HepG2 (cell line): Measurements from ENCODE around the gene NCBP2. TPM values are rescaled to one million over a fixed set of nuclear protein-coding genes. Genes with fewer than 3 reads are reported as not detected.

ENCODE experiments used
- AKNA ChIP-seq: sonication (generic); formaldehyde crosslinking; IDR thresholded peaks from 2 replicates; pipeline ENCODE4 v1.4.0; 2020; ENCODE audit warnings: missing genetic modification reagents, borderline replicate concordance
- CBX1 ChIP-seq: IDR thresholded peaks from one replicate; pipeline ENCODE4 v1.6.1; 2016; ENCODE audit warnings: antibody characterized with exemption, low read depth
- ELF1 ChIP-seq: sonication (generic); formaldehyde crosslinking; IDR thresholded peaks from 2 replicates; pipeline ENCODE4 v1.4.0; 2020; ENCODE audit warnings: missing genetic modification reagents
- FOXA3 ChIP-seq: IDR thresholded peaks from 2 replicates; pipeline ENCODE4 v1.6.1; 2016; ENCODE audit warnings: missing genetic modification reagents, missing compliant biosample characterization
- KMT2B ChIP-seq: IDR thresholded peaks from 2 replicates; pipeline ENCODE4 v1.6.1; 2016; ENCODE audit warnings: missing genetic modification reagents, missing compliant biosample characterization
- MEIS1 ChIP-seq: sonication (generic); formaldehyde crosslinking; IDR thresholded peaks from 2 replicates; pipeline ENCODE4 v1.9.0; 2021; ENCODE audit warnings: mild to moderate bottlenecking, missing genetic modification reagents, moderate library complexity, borderline replicate concordance
- POLR2G ChIP-seq: fragments of 200-400 bp; formaldehyde crosslinking; IDR thresholded peaks from 2 replicates; pipeline ENCODE4 v1.6.1; 2018; ENCODE audit warnings: mild to moderate bottlenecking, low read depth, low read length, moderate library complexity
- PRDM15 ChIP-seq: sonication (generic); formaldehyde crosslinking; IDR thresholded peaks from 2 replicates; pipeline ENCODE4 v1.4.0; 2020; ENCODE audit warnings: missing genetic modification reagents
- PRPF4 ChIP-seq: fragments of 200-400 bp; formaldehyde crosslinking; IDR thresholded peaks from 2 replicates; pipeline ENCODE4 v1.6.1; 2016; ENCODE audit warnings: low read length, low read depth; ENCODE audit not compliant: poor library complexity, severe bottlenecking
- RBM22 ChIP-seq: fragments of 200-400 bp; formaldehyde crosslinking; optimal IDR thresholded peaks from 2 replicates; pipeline ENCODE3; 2017; ENCODE audit warnings: mild to moderate bottlenecking, low read length, moderate library complexity
- RXRB ChIP-seq: IDR thresholded peaks from 2 replicates; pipeline ENCODE4 v1.6.1; 2016; ENCODE audit warnings: borderline replicate concordance, missing genetic modification reagents, missing compliant biosample characterization
- SIN3B ChIP-seq: fragments of 150-350 bp; IDR thresholded peaks from 2 replicates; pipeline ENCODE4 v1.6.1; 2014; ENCODE audit warnings: low read length
- SRSF1 ChIP-seq: fragments of 200-400 bp; formaldehyde crosslinking; optimal IDR thresholded peaks from 2 replicates; pipeline ENCODE3; 2017; ENCODE audit warnings: mild to moderate bottlenecking, low read depth, low read length, moderate library complexity
- U2AF1 ChIP-seq: fragments of 200-400 bp; formaldehyde crosslinking; optimal IDR thresholded peaks from 2 replicates; pipeline ENCODE3; 2017; ENCODE audit warnings: mild to moderate bottlenecking, low read depth, low read length
- ZNF101 ChIP-seq: sonication (generic); formaldehyde crosslinking; IDR thresholded peaks from 2 replicates; pipeline ENCODE4 v1.4.0; 2020; ENCODE audit warnings: mild to moderate bottlenecking, low read depth, missing genetic modification reagents, borderline replicate concordance
- ZNF460 ChIP-seq: sonication (generic); formaldehyde crosslinking; IDR thresholded peaks from 2 replicates; pipeline ENCODE4 v1.5.1; 2020; ENCODE audit warnings: missing genetic modification reagents, mild to moderate bottlenecking, borderline replicate concordance
- ZNF546 ChIP-seq: sonication (generic); formaldehyde crosslinking; conservative IDR thresholded peaks from 2 replicates; pipeline ENCODE4 v1.8.1; 2023; ENCODE audit warnings: mild to moderate bottlenecking, missing genetic modification reagents
- ZNF550 ChIP-seq: sonication (generic); formaldehyde crosslinking; IDR thresholded peaks from 2 replicates; pipeline ENCODE4 v1.4.0; 2020; ENCODE audit warnings: mild to moderate bottlenecking, missing genetic modification reagents, borderline replicate concordance
- ZNF557 ChIP-seq: sonication (generic); formaldehyde crosslinking; IDR thresholded peaks from 2 replicates; pipeline ENCODE4 v1.4.0; 2020; ENCODE audit warnings: missing genetic modification reagents
- ZNF768 ChIP-seq: sonication (generic); formaldehyde crosslinking; IDR thresholded peaks from 2 replicates; pipeline ENCODE4 v1.4.0; 2020; ENCODE audit warnings: missing genetic modification reagents
- polyA plus RNA-seq, 8 experiments: library from polyadenylated mRNA; depleted of rRNA in 3 of 8; stranded (reverse) in 7 of 8; unstranded in 1 of 8; fragments of >200 nt; fragmentation: Illumina TruSeq in 4 of 8; extraction: Trizol in 4 of 8; gene quantifications; 2 replicates each; pipeline versions ENCODE4 v1.2.1 to v1.2.3, GENCODE V29; 2011 to 2016; ENCODE audit warnings: low read depth in 4 of 8, missing spikeins in 1 of 8, mixed read lengths in 1 of 8; ENCODE audit not compliant: insufficient read depth in 1 of 8
- total RNA-seq, 5 experiments: library from RNA; depleted of rRNA; stranded (reverse); fragments of >200 nt; fragmentation: Illumina TruSeq; extraction: Trizol; gene quantifications; 2 replicates each; pipeline ENCODE4 v1.2.3, GENCODE V29; 2016; ENCODE audit warnings: low read depth in 1 of 5

Gene NCBP2
- total and polyA plus RNA-seq, 2 of the 13 experiments (the other 11 are each of a cell fraction or from before 2014, with no cell fraction given): 58.7 to 95.5 TPM

- TF ChIP-seq PRDM15 (0 out of 2 replicates have a peak, but pooled peaks have one; percentile 55), AKNA (CRISPR knock-in tag) (no peak), ZNF768 (CRISPR knock-in tag) (no peak), ELF1 (CRISPR knock-in tag) (no peak), RBM22 (peak; percentile 41), POLR2G (peak; percentile 54), ZNF550 (no peak), PRPF4 (no peak), ZNF101 (CRISPR knock-in tag) (no peak), RXRB (no peak), ZNF546 (CRISPR knock-in tag) (no peak), KMT2B (CRISPR knock-in tag) (no peak), FOXA3 (CRISPR knock-in tag) (no peak), SRSF1 (no peak), ZNF557 (CRISPR knock-in tag) (no peak), U2AF1 (no peak), CBX1 (no peak), ZNF460 (no peak), SIN3B (no peak), MEIS1 (CRISPR knock-in tag) (0 out of 2 replicates have a peak, but pooled peaks have one; percentile 46)
Measured at GRCh38 chr3:196965112-196965803, 22.9 kb upstream of the NCBP2 start (continued).
